HG03175 (cell line): ENCODE measurements around the gene CYTH3.
"Not testable (repeated sequence)": the region's sequence is repeated elsewhere in the genome, so short reads cannot be mapped to it uniquely, and the experiment has no call there.

Experiments
- ATAC-seq: cut with Tn5 transposase; IDR thresholded peaks from one replicate; pipeline ENCODE4 v1.9.1; 2021; ENCODE audit warnings: mild to moderate bottlenecking, moderate library complexity; ENCODE audit not compliant: unreplicated experiment

CYTH3 gene, protein sequence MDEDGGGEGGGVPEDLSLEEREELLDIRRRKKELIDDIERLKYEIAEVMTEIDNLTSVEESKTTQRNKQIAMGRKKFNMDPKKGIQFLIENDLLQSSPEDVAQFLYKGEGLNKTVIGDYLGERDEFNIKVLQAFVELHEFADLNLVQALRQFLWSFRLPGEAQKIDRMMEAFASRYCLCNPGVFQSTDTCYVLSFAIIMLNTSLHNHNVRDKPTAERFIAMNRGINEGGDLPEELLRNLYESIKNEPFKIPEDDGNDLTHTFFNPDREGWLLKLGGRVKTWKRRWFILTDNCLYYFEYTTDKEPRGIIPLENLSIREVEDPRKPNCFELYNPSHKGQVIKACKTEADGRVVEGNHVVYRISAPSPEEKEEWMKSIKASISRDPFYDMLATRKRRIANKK

GRCh38 chr7:6272481-6273323 is at the start of gene CYTH3:
Gene CYTH3 (minus strand): TSS chr7:6272624. CDS start chr7:6272507, 117 bp downstream.
- ATAC-seq: peak; percentile 87

DNA sequence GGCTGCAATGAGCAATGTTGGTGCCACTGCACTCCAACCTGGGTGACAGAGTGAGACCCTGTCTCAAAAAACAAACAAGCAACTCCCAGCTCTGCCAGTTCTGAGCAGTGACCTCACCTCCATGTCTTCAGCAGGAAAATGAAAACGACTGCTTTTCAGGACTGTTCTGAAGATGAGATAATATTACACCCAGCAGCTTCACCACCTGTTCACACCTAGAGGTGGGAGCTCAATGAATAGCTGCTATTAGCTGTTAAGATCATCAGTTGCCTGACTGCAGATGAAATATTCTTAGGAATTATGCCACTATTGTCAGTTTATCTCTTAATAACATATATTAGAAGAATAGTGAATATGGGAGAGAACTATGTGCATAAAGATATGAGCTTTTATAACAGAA is 48.4 kb upstream of the CYTH3 start:
- ATAC-seq: no peak

DNA sequence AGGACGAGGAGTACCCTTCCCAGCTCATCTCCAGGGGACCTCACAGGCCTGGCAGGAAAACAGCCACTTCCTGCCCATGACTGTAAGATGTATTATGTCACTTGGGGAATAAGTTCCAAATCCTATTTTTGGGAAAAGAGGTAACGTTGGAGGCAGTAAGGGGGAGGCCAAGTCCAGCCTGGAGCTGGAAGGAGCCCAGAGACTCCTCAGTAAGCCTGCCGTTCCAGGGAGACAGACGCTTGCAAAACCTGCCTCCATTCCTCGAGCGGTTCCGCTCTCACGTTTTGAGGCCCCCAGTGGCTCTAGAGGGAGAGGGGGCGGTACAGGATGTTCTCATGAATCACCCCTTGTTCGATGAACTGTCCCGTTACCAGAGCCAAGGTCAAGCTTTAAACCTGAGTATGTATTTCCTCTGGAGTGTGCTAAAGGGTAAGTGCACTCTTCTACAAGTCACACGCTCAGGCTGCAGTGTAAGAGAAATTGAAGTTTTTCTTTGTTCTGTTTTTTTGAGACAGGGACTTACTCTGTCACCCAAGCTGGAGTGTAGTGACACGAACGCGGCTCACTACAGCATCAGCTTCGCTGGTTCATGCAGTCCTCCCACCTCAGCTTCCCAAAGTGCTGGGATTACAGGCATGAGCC is 45.5 kb upstream of the CYTH3 start:
- ATAC-seq: no peak

DNA sequence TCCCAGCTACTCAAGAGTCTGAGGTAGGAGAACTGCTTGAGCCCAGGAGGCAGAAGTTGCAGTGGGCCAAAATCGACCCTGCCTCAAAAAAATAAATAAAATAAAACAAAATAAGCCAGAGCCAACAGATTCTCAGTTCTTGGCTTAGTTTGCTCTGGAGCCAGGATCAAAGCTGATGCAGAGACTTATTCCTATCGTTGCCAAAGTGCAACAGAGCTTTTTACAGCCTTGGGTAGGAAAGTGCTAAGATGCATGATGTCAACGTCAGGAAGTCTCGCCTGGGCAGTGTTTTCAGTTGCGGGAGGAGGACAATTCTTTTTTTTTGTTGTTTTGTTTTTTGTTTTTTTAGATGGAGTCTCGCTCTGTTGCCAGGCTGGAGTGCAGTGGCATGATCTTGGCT is 43.8 kb upstream of the CYTH3 start:
- ATAC-seq: no peak

DNA sequence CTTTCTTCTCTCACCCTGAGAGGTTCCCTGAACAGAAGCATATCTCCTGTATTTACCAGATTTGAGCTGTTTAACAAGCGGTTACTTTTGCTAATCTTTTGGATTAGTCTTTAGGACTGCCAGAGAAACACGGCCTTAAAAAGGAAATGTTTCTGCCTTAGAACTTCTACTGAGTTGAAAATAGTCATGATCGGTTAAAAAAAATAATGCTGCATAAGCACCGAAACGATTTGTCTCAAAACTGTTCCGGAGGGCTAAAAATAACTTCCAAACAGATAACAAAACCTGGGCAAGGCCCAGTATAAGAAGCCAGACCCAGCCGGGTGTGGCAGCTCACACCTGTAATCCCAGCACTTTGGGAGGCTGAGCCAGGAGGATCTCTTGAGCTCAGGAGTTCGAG is 43.3 kb upstream of the CYTH3 start:
- no peak for ATAC-seq

- ATAC-seq: no peak
Observed at GRCh38 chr7:6310271-6310993, 38.0 kb upstream of the CYTH3 start.

GRCh38 chr7:6307762-6308161 is 35.3 kb upstream of the CYTH3 start:
- no peak for ATAC-seq

DNA sequence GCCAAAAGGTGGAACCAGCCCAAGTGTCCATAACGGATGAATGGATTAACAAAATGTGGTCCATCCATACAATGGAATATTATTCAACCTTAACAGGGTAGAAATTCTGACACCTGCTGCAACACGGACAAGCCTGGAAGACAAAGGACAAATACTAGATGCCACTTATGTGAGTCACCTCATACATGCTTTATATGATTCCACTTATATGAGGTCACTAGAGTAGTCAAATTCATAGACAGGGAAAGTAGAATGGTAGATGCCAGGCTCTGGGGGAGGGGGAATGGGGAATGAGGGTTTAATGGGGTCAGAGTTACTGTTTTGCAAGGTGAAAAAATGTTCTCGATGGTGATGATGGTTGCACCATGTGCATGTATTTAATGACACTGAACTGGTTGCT is 34.0 kb upstream of the CYTH3 start:
- ATAC-seq: no peak

- ATAC-seq: no peak
Observed at GRCh38 chr7:6305330-6305729, 32.9 kb upstream of the CYTH3 start.

DNA sequence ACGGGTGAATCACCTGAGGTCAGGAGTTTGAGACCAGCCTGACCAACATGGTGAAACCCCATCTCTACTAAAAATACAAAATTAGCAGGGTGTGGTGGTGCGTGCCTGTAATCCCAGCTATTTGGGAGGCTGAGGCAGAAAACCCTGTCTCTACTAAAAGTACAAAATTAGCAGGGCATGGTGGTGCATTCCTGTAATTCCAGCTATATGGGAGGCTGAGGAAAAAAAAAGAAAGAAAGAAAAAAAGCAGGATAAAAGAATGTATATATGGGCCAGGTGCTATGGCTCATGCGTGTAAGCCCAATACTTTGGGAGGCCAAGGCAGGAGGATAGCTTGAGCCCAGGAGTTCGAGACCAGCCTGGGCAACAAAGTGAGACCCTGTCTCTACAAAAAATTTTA is 29.0 kb upstream of the CYTH3 start:
- not testable (repeated sequence) for ATAC-seq

GRCh38 chr7:6299774-6300173 is 27.4 kb upstream of the CYTH3 start:
- no peak for ATAC-seq

- ATAC-seq: no peak
Observed at GRCh38 chr7:6294839-6295238, 22.4 kb upstream of the CYTH3 start.

DNA sequence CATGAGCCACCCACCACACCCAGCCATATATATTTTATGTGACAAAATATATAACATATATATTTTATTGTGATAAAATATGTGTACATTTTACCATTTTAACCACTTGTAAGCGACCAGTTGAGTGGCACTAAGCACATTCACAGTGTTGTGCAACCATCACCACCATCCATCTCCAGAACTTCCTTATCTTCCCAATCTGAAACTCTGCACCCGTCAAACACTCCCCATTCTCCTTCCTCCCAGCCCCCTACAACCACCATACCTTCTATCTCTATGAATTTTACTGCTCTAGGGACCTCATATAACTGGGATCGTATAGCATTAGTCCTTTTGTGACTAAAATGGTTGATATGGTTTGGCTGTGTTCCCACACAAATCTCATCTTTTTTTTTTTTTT is 20.8 kb upstream of the CYTH3 start:
- no peak for ATAC-seq

DNA sequence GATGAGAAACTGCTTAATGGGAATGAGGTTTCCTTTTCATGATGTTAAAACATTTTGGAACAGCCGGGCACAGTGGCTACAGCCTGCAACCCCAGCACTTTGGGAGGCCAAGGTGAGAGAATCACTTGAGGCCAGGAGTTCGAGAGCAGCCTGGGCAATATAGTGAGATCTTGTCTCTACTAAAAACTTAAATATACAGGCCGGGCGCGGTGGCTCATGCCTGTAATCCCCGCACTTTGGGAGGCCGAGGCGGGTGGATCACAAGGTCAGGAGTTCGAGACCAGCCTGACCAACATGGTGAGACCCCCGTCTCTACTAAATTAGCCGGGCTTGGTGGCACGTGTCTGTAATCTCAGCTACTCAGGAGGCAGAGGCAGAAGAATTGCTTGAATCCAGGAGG is 19.5 kb upstream of the CYTH3 start:
- not testable (repeated sequence) for ATAC-seq

DNA sequence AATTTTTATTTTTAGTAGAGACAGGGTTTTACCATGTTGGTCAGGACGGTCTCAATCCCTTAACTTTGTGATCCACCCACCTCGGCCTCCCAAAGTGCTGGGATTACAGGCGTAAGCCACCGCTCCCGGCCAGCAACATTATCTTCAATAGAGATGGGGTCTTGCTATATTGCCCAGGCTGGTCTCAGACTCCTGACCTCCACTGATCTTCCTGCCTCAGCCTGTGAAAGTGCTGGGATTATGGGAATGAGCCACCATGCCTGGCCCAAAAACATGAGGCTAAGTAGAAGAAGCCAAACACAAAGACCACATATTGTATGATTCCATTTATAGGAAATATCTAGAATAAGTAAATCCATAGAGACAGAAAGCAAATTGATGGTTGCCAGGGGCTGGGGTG is 19.1 kb upstream of the CYTH3 start:
- no peak for ATAC-seq

DNA sequence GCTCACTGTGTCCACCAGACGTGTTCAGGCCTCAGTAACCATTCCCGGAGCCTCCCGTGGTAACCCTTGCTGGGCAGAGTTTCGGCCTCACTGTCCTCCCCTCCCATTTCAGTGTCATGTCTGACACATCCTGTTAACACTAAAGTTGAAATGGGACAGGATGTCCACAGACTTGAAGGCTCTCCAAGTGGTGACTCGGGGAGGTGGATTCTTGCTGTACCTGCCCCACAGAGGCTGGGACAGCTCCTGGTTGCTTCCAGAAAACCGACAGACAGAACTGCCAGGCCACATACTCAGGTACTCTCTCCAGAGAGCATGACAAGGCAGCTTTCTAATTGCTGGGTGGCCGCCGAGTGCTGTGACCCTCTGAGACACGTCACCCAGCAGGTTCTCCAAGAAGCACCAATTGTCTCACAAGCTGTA is 17.9 kb upstream of the CYTH3 start:
- ATAC-seq: no peak

- no peak for ATAC-seq
Observed at GRCh38 chr7:6288270-6288860, 15.9 kb upstream of the CYTH3 start.

DNA sequence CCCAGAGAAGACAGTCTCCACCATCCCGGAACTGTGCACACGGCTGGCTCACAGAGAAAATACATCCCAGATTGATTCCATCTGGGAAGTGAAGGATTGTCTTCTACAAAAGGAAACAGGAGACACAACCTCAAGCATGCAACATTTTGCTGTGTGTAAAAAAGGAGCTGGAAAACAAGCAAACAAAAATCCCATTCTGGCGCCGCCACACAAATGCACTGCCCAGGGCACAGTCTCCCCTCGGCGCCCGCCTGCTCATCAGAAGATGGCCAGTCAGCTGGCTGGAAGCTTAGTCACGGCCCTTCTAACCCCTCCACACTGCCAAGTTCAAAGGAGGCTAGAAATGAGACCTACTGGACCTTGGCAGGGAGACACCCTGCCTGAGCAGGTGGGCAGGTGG is 14.1 kb upstream of the CYTH3 start:
- ATAC-seq: no peak

GRCh38 chr7:6284461-6285360 is 12.3 kb upstream of the CYTH3 start:
- no peak for ATAC-seq

DNA sequence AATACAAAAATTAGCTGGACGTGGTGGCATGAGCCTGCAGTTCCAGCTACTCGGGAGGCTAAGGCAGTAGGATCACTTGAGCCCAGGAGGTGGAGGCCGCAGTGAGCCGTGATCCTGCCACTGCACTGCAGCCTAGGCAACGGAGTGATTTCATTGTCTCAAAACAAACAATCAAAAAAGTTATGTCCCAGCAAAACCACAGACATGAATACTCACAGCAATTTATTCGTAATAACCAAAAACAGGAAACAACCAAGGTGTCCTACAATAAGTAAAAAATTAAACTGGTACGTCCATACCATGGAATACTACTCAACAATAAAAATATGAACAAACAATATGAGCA is 11.6 kb upstream of the CYTH3 start:
- ATAC-seq: no peak
